CD1c-positive myeloid dendritic cell (primary cell): ENCODE results near the gene MYBPC3.
"Not testable (repeated sequence)": the region's sequence is repeated elsewhere in the genome, so short reads cannot be mapped to it uniquely, and the experiment has no call there.

Experiments used
- DNase-seq: peaks from one replicate; pipeline ENCODE4 v3.0.0-alpha.2; 2016; ENCODE audit errors: extremely low spot score

The MYBPC3 gene

GRCh38 chr11:47324520-47324919 lies 28.0 kb downstream of the MYBPC3 start:
- no peak for DNase-seq

- DNase-seq, result no peak
Measured at GRCh38 chr11:47318166-47318565, 34.3 kb downstream of the MYBPC3 start.

GRCh38 chr11:47317064-47317828 lies 35.3 kb downstream of the MYBPC3 start:
- DNase-seq, result no peak

DNA sequence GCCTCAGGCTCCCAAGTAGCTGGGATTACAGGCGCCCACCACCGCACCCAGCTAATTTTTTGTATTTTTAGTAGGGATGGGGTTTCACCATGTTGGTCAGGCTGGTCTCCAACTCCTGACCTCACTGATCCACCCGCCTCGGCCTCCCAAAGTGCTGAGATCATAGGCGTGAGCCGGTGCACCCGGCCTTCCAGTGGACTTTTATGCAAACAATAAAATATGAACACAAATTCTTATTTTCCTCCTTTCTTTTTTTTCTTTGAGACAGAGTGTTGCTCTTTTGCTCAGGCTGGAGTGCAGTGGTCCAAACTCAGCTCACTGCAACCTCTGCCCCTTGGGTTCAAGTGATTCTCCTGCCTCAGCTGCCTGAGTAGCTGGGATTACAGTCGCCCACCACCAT lies 36.0 kb downstream of the MYBPC3 start:
- not testable (repeated sequence) for DNase-seq

- no peak for DNase-seq
Measured at GRCh38 chr11:47314992-47315391, 37.5 kb downstream of the MYBPC3 start.

DNA sequence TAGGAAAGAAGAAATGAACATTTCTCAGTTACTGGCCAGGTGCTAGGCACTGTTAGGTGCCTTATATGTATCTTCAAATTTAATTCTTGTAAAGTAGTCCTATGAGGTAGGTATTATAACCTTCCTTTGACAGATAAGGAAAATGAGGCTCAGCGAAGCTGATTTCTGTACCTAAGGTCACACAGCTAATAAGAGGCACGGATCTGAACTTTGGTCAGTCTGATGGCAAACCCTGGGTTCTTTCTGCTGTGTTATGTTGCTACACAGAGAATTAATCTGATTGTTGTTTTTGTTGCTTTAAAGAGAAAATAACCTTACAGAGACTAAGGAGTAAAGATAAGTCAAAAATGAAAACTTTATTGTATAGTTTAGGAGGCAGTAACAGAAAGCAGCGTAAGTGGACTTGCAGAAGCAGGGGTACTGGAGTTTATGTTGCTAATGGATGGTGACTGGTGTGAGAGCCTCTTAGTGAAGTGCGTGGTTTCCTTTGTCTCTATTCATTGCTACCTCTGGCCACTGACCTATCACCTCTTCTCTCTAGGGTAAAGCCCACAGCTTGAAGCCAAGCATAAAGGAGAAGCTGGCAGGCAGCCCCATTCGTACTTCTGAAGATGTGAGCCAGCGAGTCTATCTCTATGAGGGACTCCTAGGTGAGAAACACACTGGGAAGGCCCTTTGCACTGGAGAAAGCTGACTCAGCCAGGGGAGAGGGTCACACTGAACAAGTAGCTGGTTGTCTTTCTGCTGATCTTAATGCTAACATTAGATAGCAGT lies 44.3 kb downstream of the MYBPC3 start:
- no peak for DNase-seq

DNA sequence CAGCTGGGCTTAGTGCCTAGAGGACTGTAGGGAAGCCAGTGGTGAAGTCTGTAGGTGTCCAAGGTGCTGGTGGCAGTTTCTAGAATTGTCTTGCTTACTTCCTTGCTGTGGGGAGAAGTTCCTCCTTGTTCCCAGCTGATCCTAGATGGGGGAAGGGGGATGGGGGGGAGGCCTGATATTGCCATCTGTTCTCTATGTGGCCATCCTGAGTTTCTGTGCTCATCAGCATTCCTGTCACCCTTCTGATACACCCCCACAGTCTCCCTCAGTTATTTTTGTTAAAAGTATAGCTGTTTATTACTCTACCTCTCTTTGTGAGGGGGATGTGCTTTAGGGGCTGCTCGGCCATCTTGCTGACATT lies 46.0 kb downstream of the MYBPC3 start:
- no peak for DNase-seq

DNA sequence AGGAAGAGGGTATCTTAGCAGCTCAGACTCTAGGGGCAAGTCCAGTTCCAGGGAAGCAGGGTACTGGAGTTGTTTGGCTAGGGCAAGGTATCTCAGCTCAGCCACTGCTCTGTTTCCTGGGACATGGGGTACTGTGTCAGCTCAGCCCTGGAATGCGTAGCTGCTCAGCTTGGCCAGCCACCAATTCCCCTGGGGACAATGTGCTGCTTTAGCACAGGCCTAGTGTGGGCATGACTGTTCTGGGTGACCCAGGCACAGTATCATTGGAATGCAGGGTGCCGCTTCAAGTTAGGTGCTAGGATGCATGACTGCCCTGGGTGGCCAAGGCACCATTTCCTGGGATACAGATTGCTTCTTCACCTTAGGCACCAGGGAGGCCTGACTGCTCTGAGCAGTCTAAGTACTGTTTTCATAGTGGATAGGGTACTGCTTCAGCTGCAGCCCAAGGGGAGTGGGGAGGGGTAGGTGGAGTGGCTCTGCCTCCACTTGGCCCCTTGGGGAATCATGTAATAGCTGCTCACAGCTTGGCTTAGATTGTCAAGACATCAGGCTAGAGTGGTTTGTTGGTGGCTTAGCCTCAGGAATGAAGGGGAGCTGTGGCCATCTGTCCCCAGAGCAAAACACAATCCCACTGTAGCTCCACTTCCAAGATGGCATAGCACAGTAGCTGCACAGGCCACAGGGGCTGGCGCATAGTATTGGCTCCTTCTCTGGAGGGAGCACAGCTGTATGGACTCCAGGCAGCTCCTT lies 46.6 kb downstream of the MYBPC3 start:
- DNase-seq, result no peak

GRCh38 chr11:47302853-47303252 lies 49.6 kb downstream of the MYBPC3 start:
- DNase-seq, result no peak

DNA sequence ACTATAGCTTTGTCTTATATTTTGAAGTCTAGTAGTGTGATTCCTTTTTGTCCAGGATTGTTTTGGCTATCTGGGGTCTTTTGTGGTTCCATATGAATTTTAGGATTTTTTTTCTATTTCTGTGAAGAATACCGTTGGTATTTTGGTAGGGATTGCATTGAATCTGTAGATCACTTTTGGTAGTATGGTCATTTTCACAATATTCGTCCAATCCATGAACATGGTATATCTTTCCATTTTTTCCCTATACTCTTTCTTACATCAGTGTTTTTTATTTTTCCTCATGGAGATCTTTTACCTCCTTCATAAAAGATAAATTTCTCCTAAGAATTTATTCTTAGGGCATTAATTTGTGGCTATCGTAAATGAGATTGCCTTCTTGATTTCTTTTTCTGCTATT lies 53.4 kb downstream of the MYBPC3 start:
- DNase-seq, result no peak

DNA sequence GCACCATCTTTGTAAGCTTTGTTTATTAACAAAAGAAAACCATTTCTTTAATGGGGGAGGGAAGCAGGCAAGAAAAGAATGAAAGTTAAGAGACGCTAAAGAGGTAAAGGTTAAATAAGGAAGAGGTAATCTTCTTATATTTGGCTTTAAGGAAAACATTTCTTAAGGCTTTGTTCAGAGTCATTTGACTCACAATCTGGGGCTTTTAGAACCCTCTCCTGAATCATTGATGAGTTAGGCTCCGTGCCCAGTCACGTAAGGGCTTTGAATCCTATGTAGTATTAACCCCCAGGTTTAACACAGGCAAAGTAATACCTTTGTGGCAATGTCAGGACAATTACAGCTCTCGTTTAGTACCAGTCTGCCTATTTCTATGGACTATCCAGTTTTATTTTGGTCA lies 56.5 kb downstream of the MYBPC3 start:
- no peak for DNase-seq

GRCh38 chr11:47295385-47295784 lies 57.1 kb downstream of the MYBPC3 start:
- DNase-seq, result no peak

- DNase-seq, result no peak
Measured at GRCh38 chr11:47289856-47290255, 62.6 kb downstream of the MYBPC3 start.

GRCh38 chr11:47288066-47288465 lies 64.4 kb downstream of the MYBPC3 start:
- no peak for DNase-seq

DNA sequence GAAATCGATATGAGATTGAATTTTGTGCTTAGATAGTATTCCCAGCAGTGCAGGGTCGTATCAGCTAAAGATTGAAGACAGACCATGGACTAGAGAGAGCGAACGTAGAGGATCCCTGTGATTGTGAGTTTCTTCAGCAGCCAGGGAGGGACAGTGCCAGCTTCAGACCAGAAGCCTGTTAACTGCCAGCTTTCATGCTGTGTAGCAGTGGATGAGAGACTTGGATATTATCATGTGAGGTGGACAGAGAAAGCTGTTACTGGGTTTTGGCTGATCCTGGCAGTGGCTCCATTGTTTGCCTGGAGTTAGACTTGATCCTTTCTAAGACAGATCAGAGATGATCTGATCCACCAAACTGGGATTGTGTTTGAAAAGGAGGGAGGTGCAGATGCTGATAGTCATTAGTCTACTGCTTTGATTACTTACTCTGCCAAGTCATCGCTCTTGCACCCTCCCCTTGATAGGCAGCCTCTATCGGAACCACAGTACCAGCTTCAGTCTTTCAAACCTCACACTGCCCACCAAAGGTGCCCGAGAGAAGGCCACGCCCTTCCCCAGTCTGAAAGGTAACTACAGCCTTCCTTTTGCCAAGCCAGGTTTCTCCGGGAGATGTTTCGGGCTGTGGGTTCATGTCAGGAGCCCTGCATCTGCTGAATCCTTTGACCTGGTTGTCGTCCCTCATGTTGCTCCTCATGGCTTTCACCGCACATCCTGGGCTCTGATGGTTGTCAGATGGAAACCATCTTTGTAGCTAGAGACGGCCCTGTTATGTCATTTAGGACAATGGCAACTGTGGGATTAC lies 66.3 kb downstream of the MYBPC3 start:
- DNase-seq, result no peak

DNA sequence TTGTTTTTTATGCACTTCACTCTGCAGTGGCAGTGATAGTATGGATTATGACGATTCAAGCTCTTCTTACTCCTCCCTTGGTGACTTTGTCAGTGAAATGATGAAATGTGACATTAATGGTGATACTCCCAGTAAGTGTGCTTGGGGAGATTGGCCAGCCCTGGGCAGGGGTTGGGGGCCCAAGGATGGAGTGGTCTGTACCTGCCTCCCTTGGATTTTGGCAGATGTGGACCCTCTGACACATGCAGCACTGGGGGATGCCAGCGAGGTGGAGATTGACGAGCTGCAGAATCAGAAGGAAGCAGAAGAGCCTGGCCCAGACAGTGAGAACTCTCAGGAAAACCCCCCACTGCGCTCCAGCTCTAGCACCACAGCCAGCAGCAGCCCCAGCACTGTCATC lies 68.4 kb downstream of the MYBPC3 start:
- DNase-seq, result no peak

DNA sequence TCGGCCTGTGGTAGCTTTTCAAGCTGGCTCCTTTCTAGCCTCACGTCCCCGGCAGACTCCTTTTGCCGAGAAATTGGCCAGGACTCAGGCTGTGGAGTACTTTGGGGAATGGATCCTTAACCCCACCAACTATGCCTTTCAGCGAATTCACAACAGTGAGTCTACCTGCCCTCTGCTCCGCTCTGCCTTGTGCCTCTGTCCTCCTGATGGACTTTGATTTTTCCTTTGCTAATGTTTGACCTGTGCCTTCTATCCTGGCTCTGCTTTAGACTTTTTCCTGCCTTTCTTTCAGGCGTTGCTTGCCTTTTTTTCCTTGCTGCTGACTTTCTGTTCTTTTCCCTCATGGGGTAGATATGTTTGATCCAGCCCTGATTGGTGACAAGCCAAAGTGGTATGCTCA lies 70.0 kb downstream of the MYBPC3 start:
- no peak for DNase-seq
